ENCODE measurements around the gene COX19. TPM values are rescaled to one million over a fixed set of nuclear protein-coding genes. Genes with fewer than 3 reads are reported as not detected.

The COX19 gene
- total RNA-seq (2022; extraction: Qiagen RNA extraction) = 5.0 to 6.2 TPM (median 6.0 TPM) in 5 replicates

GRCh38 chr7:974820-975681 is at the start of gene COX19:
COX19 (minus strand) TSS chr7:975549; CDS start chr7:975509, 40 bp downstream.

GRCh38 chr7:983004-983615 is 7.8 kb upstream of the COX19 start, which contains the start of gene CYP2W1:
CYP2W1 (plus strand) TSS chr7:983181; CDS start chr7:983212, 31 bp downstream.

GRCh38 chr7:954330-955238 is 20.8 kb downstream of the COX19 start, which contains the start of gene ADAP1:
ADAP1 (minus strand) TSS chr7:954680; CDS start chr7:954477, 203 bp downstream.

Other genes starting within 250 kb of the COX19 start
- 42.4 to 48.3 TPM (median 46.5 TPM) in 5 replicates for gene DNAAF5, start 248.8 kb downstream of the COX19 start, total RNA-seq (2022; extraction: Qiagen RNA extraction)
- gene PRKAR1B, start 248.3 kb downstream of the COX19 start, total RNA-seq (2022; extraction: Qiagen RNA extraction) = 29.1 to 32.2 TPM (median 31.6 TPM) in 5 replicates
- gene SUN1, start 143.1 kb downstream of the COX19 start, total RNA-seq (2022; extraction: Qiagen RNA extraction) = 69.8 to 86.7 TPM (median 86.5 TPM) in 5 replicates
- 40.9 to 67.1 TPM (median 57.1 TPM) in 5 replicates for gene GET4, start 99.0 kb downstream of the COX19 start, total RNA-seq (2022; extraction: Qiagen RNA extraction)
- gene ADAP1, start 20.9 kb downstream of the COX19 start, total RNA-seq (2022; extraction: Qiagen RNA extraction) = 3.0 to 4.5 TPM (median 4.0 TPM) in 5 replicates
- not detected in 5 replicates for gene CYP2W1, start 7.6 kb upstream of the COX19 start, total RNA-seq (2022; extraction: Qiagen RNA extraction)
- gene GPR146, start 69.0 kb upstream of the COX19 start, total RNA-seq (2022; extraction: Qiagen RNA extraction) = 1.5 to 2.3 TPM (median 1.8 TPM) in 5 replicates
- 0.93 to 1.3 TPM (median 1.2 TPM) in 5 replicates for gene GPER1, start 112.6 kb upstream of the COX19 start, total RNA-seq (2022; extraction: Qiagen RNA extraction)
- 49.5 to 56.1 TPM (median 52.2 TPM) in 5 replicates for gene ZFAND2A, start 184.6 kb upstream of the COX19 start, total RNA-seq (2022; extraction: Qiagen RNA extraction)

Measured in A549 treated with Hydrocortisone at 1 μM for 4 hours (cell line).